ENCODE results near the gene IQSEC3.

The IQSEC3 gene

DNA sequence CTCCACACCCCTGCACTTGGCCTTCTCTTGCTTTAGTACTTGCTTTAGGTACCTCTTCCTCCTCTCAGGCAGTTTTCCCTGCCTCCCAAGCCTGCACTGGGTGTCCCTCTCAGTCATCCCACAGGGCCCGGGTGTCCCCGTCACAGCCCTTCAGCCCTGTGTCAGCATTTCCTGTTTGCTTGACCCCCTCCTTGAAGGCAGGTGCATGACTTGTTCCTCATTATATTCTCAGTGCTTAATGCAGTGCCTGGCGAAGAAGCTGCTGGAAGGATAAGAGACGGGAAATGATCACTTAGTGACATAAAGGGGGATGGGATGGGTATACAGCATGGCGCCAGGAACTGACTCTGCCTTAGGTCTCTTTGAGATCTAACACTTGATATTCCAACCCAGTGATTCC is 61.5 kb downstream of the IQSEC3 start:
- no peak overlapping the region for H4K91ac ChIP-seq (ENCODE audit: low read depth, low read length, poor library complexity)
- no peak for DNase-seq (ENCODE audit: low spot score)
- no peak overlapping the region for H3K23ac ChIP-seq (ENCODE audit: low read depth, low read length, poor library complexity)
- H3K36me3 ChIP-seq (replicated peaks in 1 of 2; ENCODE audit: control insufficient read depth in 2 of 2, insufficient read depth in 2 of 2, low read length in 2 of 2), result no peaks in the 10 kb centered on the region
- peaks cover 0 to 29% (median 2%) of the 10 kb centered on the region in 3 experiments for H3K27me3 ChIP-seq (ENCODE audit: control insufficient read depth in 3 of 3, insufficient read depth in 3 of 3, low read depth in 1 of 3, low read length in 3 of 3)
- no peak overlapping the region for H3K4ac ChIP-seq (ENCODE audit: low read length)
- H3K27ac ChIP-seq (replicated peaks; ENCODE audit: low read length), result no peak overlapping the region
- no peak overlapping the region for H2AFZ ChIP-seq (ENCODE audit: low read length)
- no peaks in the 10 kb centered on the region for H3K79me1 ChIP-seq (ENCODE audit: low read depth, low read length)
- no peaks in the 10 kb centered on the region for H3K9me3 ChIP-seq (replicated peaks in 1 of 2; ENCODE audit: control insufficient read depth in 2 of 2, insufficient read depth in 1 of 2, low read depth in 1 of 2, low read length in 2 of 2)
- H2BK120ac ChIP-seq (ENCODE audit: low read depth, low read length), result no peak overlapping the region
- H3K4me3 ChIP-seq (ENCODE audit: low read length in 2 of 2), result no peak overlapping the region
- no peak overlapping the region for H4K8ac ChIP-seq (ENCODE audit: low read depth, low read length)
- no peak overlapping the region for H3K9ac ChIP-seq (ENCODE audit: low read depth, low read length, poor library complexity)
- H2AK5ac ChIP-seq (ENCODE audit: low read depth, low read length), result no peak overlapping the region
- H2BK5ac ChIP-seq (ENCODE audit: low read length), result no peak overlapping the region
- H3K4me1 ChIP-seq (ENCODE audit: control insufficient read depth in 2 of 2, insufficient read depth in 1 of 2, low read depth in 1 of 2, low read length in 2 of 2), result peaks cover 0 to 10% of the 10 kb centered on the region in 2 donors
- no peak overlapping the region for H3K4me2 ChIP-seq (ENCODE audit: insufficient read depth, low read length, poor library complexity, severe bottlenecking)
- H3K14ac ChIP-seq (ENCODE audit: low read length), result no peak overlapping the region
- H3K18ac ChIP-seq (ENCODE audit: low read length), result no peak overlapping the region
- peak overlapping the region; percentile 73 for H2BK12ac ChIP-seq (ENCODE audit: low read length)
- H2BK15ac ChIP-seq (ENCODE audit: low read length), result no peak overlapping the region
- WGBS, 2 donors (ENCODE audit: extremely low coverage in 2 of 2, insufficient read length in 2 of 2, insufficient replicate concordance in 1 of 2), result no CpG with 5 or more reads among the region's 5 CpGs

DNA sequence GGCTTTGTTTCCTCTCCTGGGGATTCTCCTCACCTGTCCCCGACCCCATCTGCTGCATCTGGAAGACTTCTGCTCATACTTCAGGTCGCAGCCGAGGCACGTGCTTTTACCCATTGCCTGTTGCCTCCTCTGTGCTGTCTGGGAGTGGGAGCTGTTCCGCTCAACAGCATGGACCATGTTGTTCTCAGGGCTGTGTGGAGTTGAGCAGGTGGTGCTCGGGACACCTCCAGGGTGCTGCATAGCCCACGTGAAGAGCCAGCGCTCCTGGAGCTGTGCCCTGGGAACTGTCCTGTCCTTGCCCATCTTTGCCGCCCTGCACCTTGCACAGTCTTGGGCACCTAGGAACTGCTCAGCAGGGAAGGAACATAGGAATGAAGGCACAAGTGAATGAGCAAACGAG is 62.4 kb downstream of the IQSEC3 start:
- Histone ChIP-seq H3K4me1 (ENCODE audit: control insufficient read depth in 2 of 2, insufficient read depth in 1 of 2, low read depth in 1 of 2, low read length in 2 of 2) (peaks cover 0 to 13% of the 10 kb centered on the region in 2 donors), H4K8ac (ENCODE audit: low read depth, low read length) (no peak overlapping the region), H2BK12ac (ENCODE audit: low read length) (peak overlapping the region; percentile 28), H3K27ac (replicated peaks; ENCODE audit: low read length) (no peak overlapping the region), H3K36me3 (replicated peaks in 1 of 2; ENCODE audit: control insufficient read depth in 2 of 2, insufficient read depth in 2 of 2, low read length in 2 of 2) (no peaks in the 10 kb centered on the region), H3K4me2 (ENCODE audit: insufficient read depth, low read length, poor library complexity, severe bottlenecking) (no peak overlapping the region), H3K9ac (ENCODE audit: low read depth, low read length, poor library complexity) (no peak overlapping the region), H4K91ac (ENCODE audit: low read depth, low read length, poor library complexity) (no peak overlapping the region), H3K4ac (ENCODE audit: low read length) (no peak overlapping the region), H2AK5ac (ENCODE audit: low read depth, low read length) (peak overlapping the region; percentile 85), H2BK15ac (ENCODE audit: low read length) (no peak overlapping the region), H2BK5ac (ENCODE audit: low read length) (no peak overlapping the region), H3K23ac (ENCODE audit: low read depth, low read length, poor library complexity) (peak overlapping the region; percentile 68), H3K14ac (ENCODE audit: low read length) (peak overlapping the region; percentile 26), H3K9me3 (replicated peaks in 1 of 2; ENCODE audit: control insufficient read depth in 2 of 2, insufficient read depth in 1 of 2, low read depth in 1 of 2, low read length in 2 of 2) (no peaks in the 10 kb centered on the region), H2BK120ac (ENCODE audit: low read depth, low read length) (no peak overlapping the region), H3K79me1 (ENCODE audit: low read depth, low read length) (no peaks in the 10 kb centered on the region), H3K27me3 (ENCODE audit: control insufficient read depth in 3 of 3, insufficient read depth in 3 of 3, low read depth in 1 of 3, low read length in 3 of 3) (peaks cover 0 to 30% (median 2%) of the 10 kb centered on the region in 3 experiments), H3K18ac (ENCODE audit: low read length) (peak overlapping the region; percentile 67), H3K4me3 (ENCODE audit: low read length in 2 of 2) (peak overlapping the region in 1 of 2 donors; percentile 25), H2AFZ (ENCODE audit: low read length) (no peak overlapping the region)
- no peak for DNase-seq (ENCODE audit: low spot score)
- WGBS, 2 donors (ENCODE audit: extremely low coverage in 2 of 2, insufficient read length in 2 of 2, insufficient replicate concordance in 1 of 2), result no CpG with 5 or more reads among the region's 10 CpGs

DNA sequence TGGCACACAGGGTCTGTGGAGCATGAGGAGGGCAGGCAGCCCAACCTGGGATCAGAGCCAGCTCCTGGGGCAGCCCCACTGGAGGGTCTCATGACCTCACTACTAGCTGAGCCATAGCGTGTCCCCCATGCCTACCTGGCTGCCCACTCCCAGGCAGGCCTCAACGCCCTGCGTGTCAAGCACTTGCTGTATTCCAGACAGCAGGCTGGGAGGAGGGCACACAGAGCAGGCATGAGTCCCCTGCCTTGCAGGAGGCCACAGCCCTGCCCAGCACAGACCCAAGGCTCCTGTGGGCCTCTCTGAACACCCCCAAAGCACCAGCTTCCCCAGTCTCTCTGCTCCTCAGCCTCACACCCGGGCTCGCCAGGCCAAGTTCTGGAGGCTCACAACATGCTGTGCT is 64.0 kb downstream of the IQSEC3 start:
- Histone ChIP-seq H3K9me3 (replicated peaks in 1 of 2; ENCODE audit: control insufficient read depth in 2 of 2, insufficient read depth in 1 of 2, low read depth in 1 of 2, low read length in 2 of 2) (no peaks in the 10 kb centered on the region), H3K14ac (ENCODE audit: low read length) (peak overlapping the region; percentile 91)
- WGBS, 2 donors (ENCODE audit: extremely low coverage in 2 of 2, insufficient read length in 2 of 2, insufficient replicate concordance in 1 of 2), result no CpG with 5 or more reads among the region's 5 CpGs

DNA sequence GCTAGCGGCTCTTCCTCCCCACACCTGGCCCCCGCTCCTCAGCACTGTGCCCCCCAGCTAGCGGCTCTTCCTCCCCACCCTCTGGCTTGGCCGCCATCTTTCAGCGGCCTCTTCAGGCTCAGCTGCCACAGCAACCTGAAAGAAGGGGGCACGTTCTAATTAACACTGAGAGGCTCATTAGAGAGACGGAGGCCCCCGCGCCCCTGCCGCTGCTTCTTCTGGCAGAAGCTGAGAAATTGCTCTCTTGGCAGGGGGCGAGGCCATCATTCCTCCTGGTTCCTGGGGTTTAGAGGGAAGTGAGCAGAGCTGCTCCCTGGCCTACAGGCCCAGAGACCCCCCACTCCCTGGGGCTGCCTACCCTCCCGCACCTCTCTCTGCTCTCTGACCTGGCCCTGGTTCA is 64.4 kb downstream of the IQSEC3 start:
- Histone ChIP-seq H4K8ac (ENCODE audit: low read depth, low read length) (no peak overlapping the region), H2BK15ac (ENCODE audit: low read length) (peak overlapping the region; percentile 2), H2BK120ac (ENCODE audit: low read depth, low read length) (no peak overlapping the region), H3K27ac (replicated peaks; ENCODE audit: low read length) (peak overlapping the region; percentile 48), H3K4me1 (ENCODE audit: control insufficient read depth in 2 of 2, insufficient read depth in 1 of 2, low read depth in 1 of 2, low read length in 2 of 2) (peaks cover 0 to 11% of the 10 kb centered on the region in 2 donors), H2BK12ac (ENCODE audit: low read length) (no peak overlapping the region), H3K4me2 (ENCODE audit: insufficient read depth, low read length, poor library complexity, severe bottlenecking) (no peak overlapping the region), H3K18ac (ENCODE audit: low read length) (peak overlapping the region; percentile 88), H2AFZ (ENCODE audit: low read length) (no peak overlapping the region), H3K4ac (ENCODE audit: low read length) (no peak overlapping the region), H3K9me3 (replicated peaks in 1 of 2; ENCODE audit: control insufficient read depth in 2 of 2, insufficient read depth in 1 of 2, low read depth in 1 of 2, low read length in 2 of 2) (no peaks in the 10 kb centered on the region), H3K23ac (ENCODE audit: low read depth, low read length, poor library complexity) (no peak overlapping the region), H4K91ac (ENCODE audit: low read depth, low read length, poor library complexity) (no peak overlapping the region), H3K14ac (ENCODE audit: low read length) (no peak overlapping the region), H2BK5ac (ENCODE audit: low read length) (no peak overlapping the region), H2AK5ac (ENCODE audit: low read depth, low read length) (peak overlapping the region; percentile 90), H3K36me3 (replicated peaks in 1 of 2; ENCODE audit: control insufficient read depth in 2 of 2, insufficient read depth in 2 of 2, low read length in 2 of 2) (no peaks in the 10 kb centered on the region), H3K4me3 (ENCODE audit: low read length in 2 of 2) (no peak overlapping the region), H3K79me1 (ENCODE audit: low read depth, low read length) (no peaks in the 10 kb centered on the region), H3K27me3 (ENCODE audit: control insufficient read depth in 3 of 3, insufficient read depth in 3 of 3, low read depth in 1 of 3, low read length in 3 of 3) (peaks cover 0 to 36% (median 0%) of the 10 kb centered on the region in 3 experiments), H3K9ac (ENCODE audit: low read depth, low read length, poor library complexity) (no peak overlapping the region)
- no peak for DNase-seq (ENCODE audit: low spot score)
- WGBS, 2 donors (ENCODE audit: extremely low coverage in 2 of 2, insufficient read length in 2 of 2, insufficient replicate concordance in 1 of 2), result no CpG with 5 or more reads among the region's 12 CpGs

More for the DNA sequence above, 64.0 kb downstream of the IQSEC3 start:
- DNase-seq (ENCODE audit: low spot score), result no peak
- Histone ChIP-seq H3K4me3 (ENCODE audit: low read length in 2 of 2) (peak overlapping the region in 1 of 2 donors; percentile 9), H2BK5ac (ENCODE audit: low read length) (no peak overlapping the region), H3K27me3 (ENCODE audit: control insufficient read depth in 3 of 3, insufficient read depth in 3 of 3, low read depth in 1 of 3, low read length in 3 of 3) (peaks cover 0 to 36% (median 0%) of the 10 kb centered on the region in 3 experiments), H3K27ac (replicated peaks; ENCODE audit: low read length) (peak overlapping the region; percentile 16), H4K91ac (ENCODE audit: low read depth, low read length, poor library complexity) (peak overlapping the region; percentile 62), H2BK12ac (ENCODE audit: low read length) (peak overlapping the region; percentile 87), H3K36me3 (replicated peaks in 1 of 2; ENCODE audit: control insufficient read depth in 2 of 2, insufficient read depth in 2 of 2, low read length in 2 of 2) (no peaks in the 10 kb centered on the region), H2AFZ (ENCODE audit: low read length) (no peak overlapping the region), H3K18ac (ENCODE audit: low read length) (peak overlapping the region; percentile 88), H3K23ac (ENCODE audit: low read depth, low read length, poor library complexity) (peak overlapping the region; percentile 75), H3K4ac (ENCODE audit: low read length) (peak overlapping the region; percentile 13), H2BK120ac (ENCODE audit: low read depth, low read length) (peak overlapping the region; percentile 56), H3K4me2 (ENCODE audit: insufficient read depth, low read length, poor library complexity, severe bottlenecking) (no peak overlapping the region), H2BK15ac (ENCODE audit: low read length) (peak overlapping the region; percentile 2), H3K9ac (ENCODE audit: low read depth, low read length, poor library complexity) (peak overlapping the region; percentile 10), H3K4me1 (ENCODE audit: control insufficient read depth in 2 of 2, insufficient read depth in 1 of 2, low read depth in 1 of 2, low read length in 2 of 2) (peaks cover 0 to 11% of the 10 kb centered on the region in 2 donors), H4K8ac (ENCODE audit: low read depth, low read length) (no peak overlapping the region), H2AK5ac (ENCODE audit: low read depth, low read length) (peak overlapping the region; percentile 90), H3K79me1 (ENCODE audit: low read depth, low read length) (no peaks in the 10 kb centered on the region)

Data from neuronal stem cell (in vitro differentiated cells).